HL-60 (cell line): Measurements from ENCODE around the gene HAL.

ENCODE experiments used
- DNase-seq, 2 experiments: peaks; one replicate each; pipeline ENCODE4 v3.0.0-alpha.2; 2010 to 2020; ENCODE audit warnings: low read depth in 1 of 2, low spot score in 1 of 2
- H3K27ac ChIP-seq: fragments of 250-450 bp; sonication (Bioruptor Pico); replicated peaks from 2 replicates; pipeline ENCODE4 v1.5.1; 2020; ENCODE audit warnings: mild to moderate bottlenecking, moderate library complexity
- H3K27me3 ChIP-seq: fragments of 250-450 bp; sonication (Bioruptor Pico); 2 replicates; pipeline ENCODE4 v1.5.1; 2021; ENCODE audit warnings: mild to moderate bottlenecking, moderate library complexity; ENCODE audit not compliant: insufficient read depth, poor library complexity, severe bottlenecking
- H3K4me3 ChIP-seq: replicated peaks from 2 replicates; pipeline ENCODE4 v1.5.1; 2011; ENCODE audit warnings: mild to moderate bottlenecking, control low read depth, low read length; ENCODE audit not compliant: insufficient read depth
- CTCF ChIP-seq: IDR thresholded peaks from one replicate; pipeline ENCODE4 v1.5.1; 2011; ENCODE audit warnings: low read length, control low read depth, inconsistent platforms; ENCODE audit not compliant: insufficient read depth
- GABPA ChIP-seq: IDR thresholded peaks from 2 replicates; pipeline ENCODE4 v1.6.1; 2012; ENCODE audit warnings: low read depth
- POLR2AphosphoS5 ChIP-seq: IDR thresholded peaks from 2 replicates; pipeline ENCODE4 v1.6.1; 2012; ENCODE audit warnings: low read depth
- SPI1 ChIP-seq: IDR thresholded peaks from 2 replicates; pipeline ENCODE4 v1.6.1; 2012; ENCODE audit warnings: low read depth, mild to moderate bottlenecking, borderline replicate concordance
- TF ChIP-seq, protein P1 (sequence below): IDR thresholded peaks from 2 replicates; pipeline ENCODE4 v1.6.1; 2012; ENCODE audit warnings: low read depth; ENCODE audit not compliant: insufficient replicate concordance

The HAL gene

DNA sequence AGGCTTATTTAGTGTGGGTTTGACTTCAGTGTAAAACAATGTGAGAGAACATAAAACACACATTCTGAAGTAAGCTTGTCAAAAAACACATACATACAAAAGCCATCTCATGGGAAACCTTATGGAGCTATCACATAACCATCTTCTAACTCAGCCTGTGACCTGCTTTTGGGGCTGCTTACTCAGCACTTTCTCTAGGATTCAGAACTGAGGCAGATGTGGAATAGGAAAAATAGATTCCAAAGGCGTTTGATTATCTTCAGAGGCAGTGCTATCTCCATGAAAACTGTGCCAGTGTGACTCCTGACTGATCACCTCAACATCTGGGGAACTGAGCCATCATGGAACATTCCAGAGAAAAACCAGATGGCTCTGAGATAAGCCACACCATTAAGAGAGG lies 13.5 kb downstream of the HAL start:
- H3K27ac ChIP-seq: no peak overlapping the region
- no peak for TF ChIP-seq GABPA
- TF ChIP-seq SPI1: no peak
- no peak for TF ChIP-seq POLR2AphosphoS5
- TF ChIP-seq CTCF: no peak
- TF ChIP-seq, protein P1, sequence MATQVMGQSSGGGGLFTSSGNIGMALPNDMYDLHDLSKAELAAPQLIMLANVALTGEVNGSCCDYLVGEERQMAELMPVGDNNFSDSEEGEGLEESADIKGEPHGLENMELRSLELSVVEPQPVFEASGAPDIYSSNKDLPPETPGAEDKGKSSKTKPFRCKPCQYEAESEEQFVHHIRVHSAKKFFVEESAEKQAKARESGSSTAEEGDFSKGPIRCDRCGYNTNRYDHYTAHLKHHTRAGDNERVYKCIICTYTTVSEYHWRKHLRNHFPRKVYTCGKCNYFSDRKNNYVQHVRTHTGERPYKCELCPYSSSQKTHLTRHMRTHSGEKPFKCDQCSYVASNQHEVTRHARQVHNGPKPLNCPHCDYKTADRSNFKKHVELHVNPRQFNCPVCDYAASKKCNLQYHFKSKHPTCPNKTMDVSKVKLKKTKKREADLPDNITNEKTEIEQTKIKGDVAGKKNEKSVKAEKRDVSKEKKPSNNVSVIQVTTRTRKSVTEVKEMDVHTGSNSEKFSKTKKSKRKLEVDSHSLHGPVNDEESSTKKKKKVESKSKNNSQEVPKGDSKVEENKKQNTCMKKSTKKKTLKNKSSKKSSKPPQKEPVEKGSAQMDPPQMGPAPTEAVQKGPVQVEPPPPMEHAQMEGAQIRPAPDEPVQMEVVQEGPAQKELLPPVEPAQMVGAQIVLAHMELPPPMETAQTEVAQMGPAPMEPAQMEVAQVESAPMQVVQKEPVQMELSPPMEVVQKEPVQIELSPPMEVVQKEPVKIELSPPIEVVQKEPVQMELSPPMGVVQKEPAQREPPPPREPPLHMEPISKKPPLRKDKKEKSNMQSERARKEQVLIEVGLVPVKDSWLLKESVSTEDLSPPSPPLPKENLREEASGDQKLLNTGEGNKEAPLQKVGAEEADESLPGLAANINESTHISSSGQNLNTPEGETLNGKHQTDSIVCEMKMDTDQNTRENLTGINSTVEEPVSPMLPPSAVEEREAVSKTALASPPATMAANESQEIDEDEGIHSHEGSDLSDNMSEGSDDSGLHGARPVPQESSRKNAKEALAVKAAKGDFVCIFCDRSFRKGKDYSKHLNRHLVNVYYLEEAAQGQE: no peak
- H3K27me3 ChIP-seq: no peaks in the 10 kb centered on the region
- H3K4me3 ChIP-seq: no peak overlapping the region
- no peak for DNase-seq

- Histone ChIP-seq H3K27me3 (no peaks in the 10 kb centered on the region), H3K4me3 (no peak overlapping the region), H3K27ac (no peak overlapping the region)
- TF ChIP-seq, protein P1: no peak
- TF ChIP-seq POLR2AphosphoS5: no peak
- TF ChIP-seq GABPA: no peak
- no peak for TF ChIP-seq SPI1
- TF ChIP-seq CTCF: no peak
- DNase-seq: no peak
Measured at GRCh38 chr12:95980437-95980836, 15.7 kb downstream of the HAL start.

DNA sequence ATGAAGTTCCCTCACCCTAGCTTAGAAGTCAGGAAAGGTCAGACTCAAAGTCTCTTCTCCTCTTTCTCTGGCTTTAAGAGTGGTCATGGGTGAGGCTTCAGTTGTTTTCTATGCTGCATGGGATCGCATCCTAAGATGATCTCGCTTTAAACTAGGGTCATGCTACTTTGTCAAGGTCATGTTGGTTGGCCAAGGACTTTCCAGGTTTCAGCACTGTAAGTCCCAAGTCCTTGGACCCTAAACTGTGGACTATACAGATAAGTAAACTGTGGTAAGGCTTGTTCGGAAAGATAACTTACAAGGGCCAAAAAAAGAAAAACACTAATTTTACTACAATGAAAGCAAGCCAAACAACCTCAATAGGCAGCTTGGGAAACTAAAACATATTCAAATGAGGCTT lies 17.4 kb downstream of the HAL start:
- DNase-seq: no peak
- H3K27ac ChIP-seq: no peak overlapping the region
- H3K27me3 ChIP-seq: no peaks in the 10 kb centered on the region
- no peak overlapping the region for H3K4me3 ChIP-seq
- TF ChIP-seq POLR2AphosphoS5 (no peak), GABPA (no peak), CTCF (no peak), SPI1 (no peak)
- TF ChIP-seq, protein P1: no peak
